Vagina (tissue), 2 donors: ENCODE results near the gene SEMA3E. TPM values are rescaled to one million over a fixed set of nuclear protein-coding genes. Genes with fewer than 3 reads are reported as not detected.
"Not testable (repeated sequence)": the region's sequence is repeated elsewhere in the genome, so short reads cannot be mapped to it uniquely, and the experiment has no call there.

Source experiments
- DNase-seq, 2 donors: peaks; one replicate each; pipeline ENCODE4 v3.0.0-alpha.2; 2017; ENCODE audit errors: extremely low spot score in 2 of 2
- H3K27ac ChIP-seq: fragments of 200-600 bp; sonication (generic); one replicate; pipeline ENCODE4 v1.5.1; 2019
- H3K27me3 ChIP-seq: fragments of 200-600 bp; sonication (generic); one replicate; pipeline ENCODE4 v1.5.1; 2019
- H3K36me3 ChIP-seq, 2 donors: fragments of 200-600 bp; sonication (generic); one replicate each; pipeline ENCODE4 v1.5.1; 2017 to 2019
- H3K4me1 ChIP-seq: fragments of 200-600 bp; sonication (generic); one replicate; pipeline ENCODE4 v1.5.1; 2019
- H3K4me3 ChIP-seq, 2 donors: fragments of 200-600 bp; sonication (generic); 1 replicate in 1 of 2; 2 replicates in 1 of 2; pipeline ENCODE4 v1.5.1; 2016 to 2019
- H3K9me3 ChIP-seq: fragments of 200-600 bp; sonication (generic); one replicate; pipeline ENCODE4 v1.5.1; 2019
- CTCF ChIP-seq, 3 experiments: fragments of 450-650 bp in 2 of 3; fragments of 200-600 bp in 1 of 3; sonication (generic) in 1 of 3; IDR thresholded peaks; one replicate each; pipeline ENCODE4 v1.5.1; 2017 to 2019; ENCODE audit warnings: antibody characterized with exemption in 3 of 3, mild to moderate bottlenecking in 2 of 3, moderate library complexity in 2 of 3
- POLR2A ChIP-seq, 2 donors: fragments of 450-650 bp; IDR thresholded peaks; one replicate each; pipeline ENCODE4 v1.6.1; 2017; ENCODE audit warnings: antibody characterized with exemption in 2 of 2, mild to moderate bottlenecking in 2 of 2, moderate library complexity in 2 of 2
- POLR2AphosphoS5 ChIP-seq, 2 donors: sonication (generic); formaldehyde crosslinking; IDR thresholded peaks; one replicate each; pipeline ENCODE4 v1.9.0; 2017; ENCODE audit warnings: antibody characterized with exemption in 2 of 2, mild to moderate bottlenecking in 2 of 2, low read depth in 1 of 2; ENCODE audit not compliant: insufficient read depth in 1 of 2
- intact Hi-C: fragments of 100-400 bp; cut with DNase I; formaldehyde crosslinking; loops from one replicate; pipeline ENCODE4 v1.15.1; 2023
- total RNA-seq: library from RNA; depleted of rRNA; stranded (reverse); fragments of >200 nt; gene quantifications from one replicate; pipeline ENCODE4 v1.2.3, GENCODE V29; 2016

The SEMA3E gene
- total RNA-seq, 1 donor from 2014 or later = 4.4 TPM

GRCh38 chr7:83466956-83467355 is 182.0 kb downstream of the SEMA3E start:
- Histone ChIP-seq H3K4me3 (no peak overlapping the region), H3K4me1 (peaks cover 8% of the 10 kb centered on the region), H3K36me3 (no peaks in the 10 kb centered on the region), H3K27me3 (no peaks in the 10 kb centered on the region), H3K9me3 (no peaks in the 10 kb centered on the region), H3K27ac (no peak overlapping the region)
- TF ChIP-seq POLR2AphosphoS5 (IDR thresholded peaks at IDR 0.05; ENCODE audit: insufficient read depth in 1 of 2, low read depth in 1 of 2) = no peak
- intact Hi-C loops = no loop called here
- no peak for DNase-seq

GRCh38 chr7:83466187-83466923 is 182.6 kb downstream of the SEMA3E start:
- H3K4me1 ChIP-seq = peaks cover 8% of the 10 kb centered on the region
- no peaks in the 10 kb centered on the region for H3K36me3 ChIP-seq
- H3K9me3 ChIP-seq = no peaks in the 10 kb centered on the region
- H3K27ac ChIP-seq = no peak overlapping the region
- intact Hi-C loops = no loop called here
- no peaks in the 10 kb centered on the region for H3K27me3 ChIP-seq
- TF ChIP-seq CTCF (IDR thresholded peaks at IDR 0.05) (no peak), POLR2A (IDR thresholded peaks at IDR 0.05) (no peak), POLR2AphosphoS5 (IDR thresholded peaks at IDR 0.05; ENCODE audit: insufficient read depth in 1 of 2, low read depth in 1 of 2) (no peak)
- DNase-seq = no peak
- H3K4me3 ChIP-seq = no peak overlapping the region

GRCh38 chr7:83465643-83466042 is 183.3 kb downstream of the SEMA3E start:
- H3K27ac ChIP-seq = no peak overlapping the region
- H3K4me3 ChIP-seq = no peak overlapping the region
- no peaks in the 10 kb centered on the region for H3K36me3 ChIP-seq
- intact Hi-C loops = no loop called here
- H3K4me1 ChIP-seq = peaks cover 8% of the 10 kb centered on the region
- H3K9me3 ChIP-seq = no peaks in the 10 kb centered on the region
- no peaks in the 10 kb centered on the region for H3K27me3 ChIP-seq
- TF ChIP-seq POLR2AphosphoS5 (IDR thresholded peaks at IDR 0.05; ENCODE audit: insufficient read depth in 1 of 2, low read depth in 1 of 2) = no peak
- TF ChIP-seq CTCF (IDR thresholded peaks at IDR 0.05) = no peak
- no peak for TF ChIP-seq POLR2A (IDR thresholded peaks at IDR 0.05)
- DNase-seq = no peak

- H3K27me3 ChIP-seq, DNase-seq, H3K9me3 ChIP-seq, H3K36me3 ChIP-seq, H3K4me3 ChIP-seq, H3K27ac ChIP-seq, H3K4me1 ChIP-seq, intact Hi-C loops: not testable (repeated sequence)
Observed at GRCh38 chr7:83461820-83462219, 187.1 kb downstream of the SEMA3E start.

DNA sequence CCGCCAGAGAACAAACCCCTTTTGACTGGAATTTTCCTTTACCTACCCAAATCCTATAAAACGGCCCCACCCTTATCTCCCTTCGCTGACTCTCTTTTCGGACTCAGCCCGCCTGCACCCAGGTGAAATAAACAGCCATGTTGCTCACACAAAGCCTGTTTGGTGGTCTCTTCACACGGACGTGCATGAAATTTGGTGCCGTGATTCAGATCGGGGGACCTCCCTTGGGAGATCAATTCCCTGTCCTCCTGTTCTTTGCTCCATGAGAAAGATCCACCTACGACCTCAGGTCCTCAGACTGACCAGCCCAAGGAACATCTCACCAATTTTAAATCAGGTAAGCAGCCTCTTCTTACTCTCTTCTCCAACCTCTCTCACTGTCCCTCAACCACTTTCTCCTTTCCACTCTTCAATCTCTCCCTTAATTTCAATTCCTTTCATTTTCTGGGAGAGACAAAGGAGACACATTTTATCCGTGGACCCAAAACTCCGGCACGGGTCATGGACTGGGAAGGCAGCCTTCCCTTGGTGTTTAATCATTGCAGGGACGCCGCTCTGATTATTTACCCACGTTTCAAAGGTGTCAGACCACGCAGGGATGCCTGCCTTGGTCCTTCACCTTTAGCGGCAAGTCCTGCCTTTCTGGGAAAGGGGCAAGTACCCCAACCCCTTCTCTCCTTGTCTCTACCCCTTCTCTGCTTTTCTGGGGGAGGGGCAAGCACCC is 188.8 kb downstream of the SEMA3E start:
- intact Hi-C loops, H3K27ac ChIP-seq, H3K9me3 ChIP-seq, DNase-seq, H3K36me3 ChIP-seq, H3K4me3 ChIP-seq, H3K4me1 ChIP-seq, H3K27me3 ChIP-seq: not testable (repeated sequence)

- H3K9me3 ChIP-seq, H3K36me3 ChIP-seq, H3K27ac ChIP-seq, DNase-seq, intact Hi-C loops, H3K27me3 ChIP-seq, H3K4me3 ChIP-seq, H3K4me1 ChIP-seq: not testable (repeated sequence)
Observed at GRCh38 chr7:83459101-83459929, 189.6 kb downstream of the SEMA3E start.
